ENCODE measurements around the gene DLGAP4.

DLGAP4 gene

DNA sequence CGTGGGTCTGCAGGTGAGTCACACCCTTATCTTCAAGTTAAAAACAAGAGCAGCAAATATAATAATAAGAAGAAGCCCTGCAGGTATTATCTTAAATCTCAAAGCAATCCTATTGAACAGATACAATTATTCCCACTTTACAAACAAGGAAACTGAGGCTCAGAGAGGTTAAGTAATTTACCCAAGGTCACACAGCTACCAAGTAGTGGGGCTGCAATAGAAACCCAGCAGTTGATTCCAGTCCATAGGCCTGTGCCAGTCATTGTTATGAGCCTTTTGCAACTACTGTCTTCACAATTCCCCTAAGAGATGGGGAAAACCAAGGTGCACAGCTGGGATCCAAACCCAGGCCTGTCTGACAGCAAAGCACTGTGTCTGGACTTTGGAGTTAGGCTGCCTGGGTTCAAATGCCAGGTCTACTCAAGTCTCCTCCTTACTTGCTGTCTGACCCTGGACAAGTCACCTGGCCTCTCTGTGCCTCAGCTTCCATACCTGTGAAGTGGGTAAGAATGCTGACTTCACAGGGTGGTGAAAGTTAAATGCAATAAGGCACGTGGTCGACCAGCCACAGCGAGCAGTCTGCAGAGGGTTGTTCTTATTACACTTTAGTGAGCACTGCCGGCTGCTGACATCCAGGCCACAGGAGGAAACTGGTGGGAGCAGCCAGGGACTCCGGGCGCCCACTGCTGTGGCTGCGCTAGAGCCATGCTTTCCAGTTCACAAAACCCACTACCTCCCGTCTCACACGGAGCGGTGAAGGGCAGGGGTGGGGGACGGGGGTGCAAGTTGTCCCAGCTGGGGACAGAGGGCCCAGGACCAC is 241.3 kb downstream of the DLGAP4 start:
- Histone ChIP-seq H3K27ac (ENCODE audit: insufficient read depth, low read depth, low read length, poor library complexity, severe bottlenecking) (no peak overlapping the region), H3K4me3 (ENCODE audit: insufficient read depth, low read depth, low read length) (no peak overlapping the region), H3K4me1 (ENCODE audit: control insufficient read depth, insufficient read depth, low read length) (peaks cover 20% of the 10 kb centered on the region), H3K9me3 (ENCODE audit: control insufficient read depth, low read length) (no peaks in the 10 kb centered on the region), H3K27me3 (ENCODE audit: control insufficient read depth, insufficient read depth, low read length, poor library complexity, severe bottlenecking) (no peaks in the 10 kb centered on the region), H3K36me3 (ENCODE audit: control insufficient read depth, insufficient read depth, low read length) (no peaks in the 10 kb centered on the region)
- WGBS, 2 experiments: 93 to 96% methylated on average over 12 of the region's 12 CpGs

DNA sequence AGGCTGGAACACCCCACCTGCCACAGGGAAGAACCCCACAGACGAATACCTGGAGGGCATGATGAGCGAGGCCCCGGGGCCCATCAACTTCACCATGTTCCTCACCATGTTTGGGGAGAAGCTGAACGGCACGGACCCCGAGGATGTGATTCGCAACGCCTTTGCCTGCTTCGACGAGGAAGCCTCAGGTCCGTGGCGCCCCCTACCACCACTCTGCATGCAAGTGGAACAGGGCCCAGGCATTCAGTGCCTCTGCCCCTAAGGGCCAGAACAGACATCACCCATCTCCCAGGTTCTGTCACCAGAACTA is 241.8 kb downstream of the DLGAP4 start:
- Histone ChIP-seq H3K4me1 (ENCODE audit: control insufficient read depth, insufficient read depth, low read length) (peaks cover 14% of the 10 kb centered on the region), H3K27me3 (ENCODE audit: control insufficient read depth, insufficient read depth, low read length, poor library complexity, severe bottlenecking) (no peaks in the 10 kb centered on the region), H3K4me3 (ENCODE audit: insufficient read depth, low read depth, low read length) (no peak overlapping the region), H3K36me3 (ENCODE audit: control insufficient read depth, insufficient read depth, low read length) (no peaks in the 10 kb centered on the region), H3K27ac (ENCODE audit: insufficient read depth, low read depth, low read length, poor library complexity, severe bottlenecking) (no peak overlapping the region), H3K9me3 (ENCODE audit: control insufficient read depth, low read length) (no peaks in the 10 kb centered on the region)
- WGBS, 2 experiments: 80 to 82% methylated on average over 12 of the region's 12 CpGs

DNA sequence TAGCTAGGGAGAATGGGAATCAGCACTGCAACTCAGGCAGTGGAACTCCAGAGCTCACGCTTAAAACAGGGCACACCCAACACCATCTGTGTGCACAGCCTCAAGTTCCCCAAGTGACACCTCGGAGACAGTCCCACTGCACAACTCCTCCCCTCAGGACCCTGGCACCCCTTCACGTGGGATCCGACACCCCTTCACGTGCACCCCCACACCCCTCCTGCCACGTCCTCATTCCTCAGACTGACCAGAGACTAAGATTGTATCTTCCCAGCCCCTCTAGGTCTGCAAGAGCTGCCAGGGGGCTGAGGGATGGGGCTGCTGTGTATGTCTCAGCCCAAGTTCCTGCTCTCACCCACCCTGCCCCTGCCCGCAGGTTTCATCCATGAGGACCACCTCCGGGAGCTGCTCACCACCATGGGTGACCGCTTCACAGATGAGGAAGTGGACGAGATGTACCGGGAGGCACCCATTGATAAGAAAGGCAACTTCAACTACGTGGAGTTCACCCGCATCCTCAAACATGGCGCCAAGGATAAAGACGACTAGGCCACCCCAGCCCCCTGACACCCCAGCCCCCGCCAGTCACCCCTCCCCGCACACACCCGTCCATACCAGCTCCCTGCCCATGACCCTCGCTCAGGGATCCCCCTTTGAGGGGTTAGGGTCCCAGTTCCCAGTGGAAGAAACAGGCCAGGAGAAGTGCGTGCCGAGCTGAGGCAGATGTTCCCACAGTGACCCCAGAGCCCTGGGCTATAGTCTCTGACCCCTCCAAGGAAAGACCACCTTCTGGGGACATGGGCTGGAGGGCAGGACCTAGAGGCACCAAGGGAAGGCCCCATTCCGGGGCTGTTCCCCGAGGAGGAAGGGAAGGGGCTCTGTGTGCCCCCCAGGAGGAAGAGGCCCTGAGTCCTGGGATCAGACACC is 242.8 kb downstream of the DLGAP4 start:
- Histone ChIP-seq H3K9me3 (ENCODE audit: control insufficient read depth, low read length) (no peaks in the 10 kb centered on the region), H3K36me3 (ENCODE audit: control insufficient read depth, insufficient read depth, low read length) (no peaks in the 10 kb centered on the region), H3K4me1 (ENCODE audit: control insufficient read depth, insufficient read depth, low read length) (peaks cover 4% of the 10 kb centered on the region), H3K4me3 (ENCODE audit: insufficient read depth, low read depth, low read length) (no peak overlapping the region), H3K27me3 (ENCODE audit: control insufficient read depth, insufficient read depth, low read length, poor library complexity, severe bottlenecking) (no peaks in the 10 kb centered on the region), H3K27ac (ENCODE audit: insufficient read depth, low read depth, low read length, poor library complexity, severe bottlenecking) (no peak overlapping the region)
- 95% methylated on average over 23 of the region's 23 CpGs for WGBS, 2 experiments

DNA sequence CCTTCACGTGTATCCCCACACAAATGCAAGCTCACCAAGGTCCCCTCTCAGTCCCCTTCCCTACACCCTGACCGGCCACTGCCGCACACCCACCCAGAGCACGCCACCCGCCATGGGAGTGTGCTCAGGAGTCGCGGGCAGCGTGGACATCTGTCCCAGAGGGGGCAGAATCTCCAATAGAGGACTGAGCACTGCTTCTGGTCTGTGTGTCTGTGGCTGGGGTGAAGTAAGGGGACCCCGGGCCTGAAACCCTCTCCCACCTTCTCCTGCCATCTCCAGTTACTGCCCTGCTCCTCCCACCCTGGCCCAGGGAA is 243.4 kb downstream of the DLGAP4 start:
- WGBS, 2 experiments: 87 to 91% methylated on average over 9 of the region's 9 CpGs
- Histone ChIP-seq H3K9me3 (ENCODE audit: control insufficient read depth, low read length) (no peaks in the 10 kb centered on the region), H3K4me3 (ENCODE audit: insufficient read depth, low read depth, low read length) (no peak overlapping the region), H3K36me3 (ENCODE audit: control insufficient read depth, insufficient read depth, low read length) (no peaks in the 10 kb centered on the region), H3K4me1 (ENCODE audit: control insufficient read depth, insufficient read depth, low read length) (no peaks in the 10 kb centered on the region), H3K27me3 (ENCODE audit: control insufficient read depth, insufficient read depth, low read length, poor library complexity, severe bottlenecking) (no peaks in the 10 kb centered on the region), H3K27ac (ENCODE audit: insufficient read depth, low read depth, low read length, poor library complexity, severe bottlenecking) (peak overlapping the region; percentile 50)

DNA sequence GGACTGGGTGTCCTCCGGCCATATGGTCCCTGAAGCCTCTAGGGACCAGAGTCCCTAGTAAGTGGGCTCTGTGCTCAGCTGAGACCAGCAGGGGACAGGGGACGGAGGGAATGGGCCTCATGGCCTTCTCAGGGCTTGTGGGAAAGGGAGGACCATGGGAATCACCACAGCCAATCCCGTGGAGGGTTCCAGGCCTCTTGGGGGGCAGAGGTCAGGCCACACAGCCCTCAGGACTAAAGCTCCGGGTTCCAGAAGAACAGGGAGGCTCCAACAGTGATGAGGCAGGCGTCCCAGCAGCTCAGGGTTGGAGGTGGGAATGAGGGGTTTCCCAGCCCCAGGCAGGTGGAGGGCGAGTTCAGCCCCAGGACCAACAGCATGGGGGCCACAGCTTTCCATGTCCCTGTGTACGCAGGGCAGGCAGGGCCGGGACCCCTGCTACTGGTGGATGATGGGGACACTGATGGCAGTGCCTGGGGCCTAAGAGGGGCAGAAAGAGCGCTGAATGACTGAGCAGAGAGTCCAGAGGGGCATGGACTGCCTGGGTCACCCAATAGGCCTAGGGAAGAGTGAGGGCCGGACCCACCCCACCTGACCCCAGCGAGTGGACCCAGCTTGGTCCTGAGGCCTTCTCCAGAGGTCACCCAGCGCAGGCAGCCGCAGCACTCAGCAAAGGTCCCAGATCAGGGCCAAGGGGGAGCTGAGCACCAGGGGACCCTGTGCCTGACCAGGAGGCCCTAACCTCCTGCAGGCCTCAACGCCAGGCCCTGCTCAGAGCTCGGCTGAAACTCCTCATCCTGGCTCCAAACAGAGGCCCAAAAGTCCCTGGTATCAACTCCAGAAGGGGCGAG is 244.0 kb downstream of the DLGAP4 start:
- Histone ChIP-seq H3K27me3 (ENCODE audit: control insufficient read depth, insufficient read depth, low read length, poor library complexity, severe bottlenecking) (no peaks in the 10 kb centered on the region), H3K4me3 (ENCODE audit: insufficient read depth, low read depth, low read length) (no peak overlapping the region), H3K36me3 (ENCODE audit: control insufficient read depth, insufficient read depth, low read length) (no peaks in the 10 kb centered on the region), H3K27ac (ENCODE audit: insufficient read depth, low read depth, low read length, poor library complexity, severe bottlenecking) (peak overlapping the region; percentile 50), H3K9me3 (ENCODE audit: control insufficient read depth, low read length) (no peaks in the 10 kb centered on the region), H3K4me1 (ENCODE audit: control insufficient read depth, insufficient read depth, low read length) (no peaks in the 10 kb centered on the region)
- 93% methylated on average over 16 of the region's 16 CpGs for WGBS, 2 experiments

DNA sequence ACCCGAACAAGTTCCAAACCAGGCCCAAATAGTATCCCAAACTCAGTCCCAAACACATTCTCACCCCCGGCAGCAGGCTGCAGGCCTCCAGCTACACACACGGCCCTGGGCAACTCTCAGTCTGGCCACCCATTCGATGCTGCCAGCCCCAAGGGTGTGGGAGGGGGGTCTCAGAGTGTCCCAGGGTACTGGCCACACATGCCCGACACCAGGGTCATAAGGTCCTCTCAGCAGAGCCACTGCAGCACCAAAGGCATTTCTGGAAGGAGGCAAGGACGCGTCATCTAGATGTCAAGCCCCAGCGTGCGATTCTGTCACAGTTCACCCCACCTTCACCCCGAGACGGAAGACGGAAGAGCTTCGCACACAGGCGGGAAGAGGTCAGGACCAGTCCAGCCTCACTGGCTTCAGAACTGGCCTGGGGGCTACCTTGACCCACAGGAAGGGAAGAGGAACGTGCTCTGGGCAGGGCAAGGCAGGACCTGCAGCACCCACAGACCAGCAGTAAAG is 244.7 kb downstream of the DLGAP4 start:
- no peak overlapping the region for H3K27ac ChIP-seq (ENCODE audit: insufficient read depth, low read depth, low read length, poor library complexity, severe bottlenecking)

DNA sequence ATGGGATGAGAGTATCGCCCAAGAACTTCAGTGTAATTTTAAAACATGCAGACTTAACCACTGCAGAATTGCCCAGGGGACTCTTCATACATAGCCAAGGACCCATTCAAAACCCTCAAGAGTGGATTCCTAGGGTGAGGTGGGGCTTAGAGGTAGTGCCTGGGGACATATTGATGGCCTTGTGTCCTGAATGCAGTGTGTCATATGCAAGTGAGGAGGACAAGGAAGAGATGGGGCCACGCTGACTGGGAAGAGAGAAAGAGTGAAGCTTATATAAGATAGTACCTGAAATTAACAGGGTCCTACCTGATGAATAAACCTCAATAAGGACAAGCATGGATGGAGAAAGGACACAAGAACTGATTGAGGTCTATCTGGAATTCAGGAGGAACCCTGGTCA is 249.1 kb downstream of the DLGAP4 start:
- no peaks in the 10 kb centered on the region for H3K36me3 ChIP-seq (ENCODE audit: control insufficient read depth, insufficient read depth, low read length)
- no peaks in the 10 kb centered on the region for H3K9me3 ChIP-seq (ENCODE audit: control insufficient read depth, low read length)
- no peak overlapping the region for H3K4me3 ChIP-seq (ENCODE audit: insufficient read depth, low read depth, low read length)
- H3K27ac ChIP-seq (ENCODE audit: insufficient read depth, low read depth, low read length, poor library complexity, severe bottlenecking): no peak overlapping the region
- no peaks in the 10 kb centered on the region for H3K4me1 ChIP-seq (ENCODE audit: control insufficient read depth, insufficient read depth, low read length)
- 92 to 95% methylated on average over 2 of the region's 2 CpGs for WGBS, 2 experiments
- H3K27me3 ChIP-seq (ENCODE audit: control insufficient read depth, insufficient read depth, low read length, poor library complexity, severe bottlenecking): no peaks in the 10 kb centered on the region

More for the DNA sequence above, 244.7 kb downstream of the DLGAP4 start:
- no peaks in the 10 kb centered on the region for H3K27me3 ChIP-seq (ENCODE audit: control insufficient read depth, insufficient read depth, low read length, poor library complexity, severe bottlenecking)
- H3K36me3 ChIP-seq (ENCODE audit: control insufficient read depth, insufficient read depth, low read length): no peaks in the 10 kb centered on the region
- H3K4me3 ChIP-seq (ENCODE audit: insufficient read depth, low read depth, low read length): no peak overlapping the region
- H3K4me1 ChIP-seq (ENCODE audit: control insufficient read depth, insufficient read depth, low read length): no peaks in the 10 kb centered on the region
- no peaks in the 10 kb centered on the region for H3K9me3 ChIP-seq (ENCODE audit: control insufficient read depth, low read length)
- 85 to 88% methylated on average over 15 of the region's 15 CpGs for WGBS, 2 experiments

DNA sequence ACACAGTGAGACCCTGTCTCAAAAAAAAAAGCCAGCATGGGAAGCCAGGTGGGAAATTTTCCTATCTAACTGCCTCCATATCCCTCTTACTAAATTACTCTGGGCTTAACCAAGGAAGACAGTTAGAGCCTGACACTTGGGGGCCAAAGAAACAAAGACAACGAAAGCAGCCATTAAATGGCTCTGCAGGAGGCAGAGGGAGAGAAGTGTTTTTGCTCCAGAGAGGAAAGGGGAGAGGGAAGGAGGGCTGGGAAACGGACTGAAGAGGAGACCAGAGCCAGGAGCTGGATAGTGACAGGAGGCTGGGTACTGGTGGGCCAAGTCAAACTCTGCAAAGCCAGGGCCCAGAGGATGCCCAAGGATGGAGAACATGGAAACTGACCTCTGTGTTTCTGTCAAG is 256.6 kb downstream of the DLGAP4 start:
- Histone ChIP-seq H3K4me3 (ENCODE audit: insufficient read depth, low read depth, low read length) (no peak overlapping the region), H3K36me3 (ENCODE audit: control insufficient read depth, insufficient read depth, low read length) (no peaks in the 10 kb centered on the region), H3K27ac (ENCODE audit: insufficient read depth, low read depth, low read length, poor library complexity, severe bottlenecking) (no peak overlapping the region), H3K27me3 (ENCODE audit: control insufficient read depth, insufficient read depth, low read length, poor library complexity, severe bottlenecking) (no peaks in the 10 kb centered on the region), H3K4me1 (ENCODE audit: control insufficient read depth, insufficient read depth, low read length) (peaks cover 6% of the 10 kb centered on the region), H3K9me3 (ENCODE audit: control insufficient read depth, low read length) (no peaks in the 10 kb centered on the region)
- WGBS, 2 experiments: 3 to 9% methylated on average over 2 of the region's 2 CpGs

DNA sequence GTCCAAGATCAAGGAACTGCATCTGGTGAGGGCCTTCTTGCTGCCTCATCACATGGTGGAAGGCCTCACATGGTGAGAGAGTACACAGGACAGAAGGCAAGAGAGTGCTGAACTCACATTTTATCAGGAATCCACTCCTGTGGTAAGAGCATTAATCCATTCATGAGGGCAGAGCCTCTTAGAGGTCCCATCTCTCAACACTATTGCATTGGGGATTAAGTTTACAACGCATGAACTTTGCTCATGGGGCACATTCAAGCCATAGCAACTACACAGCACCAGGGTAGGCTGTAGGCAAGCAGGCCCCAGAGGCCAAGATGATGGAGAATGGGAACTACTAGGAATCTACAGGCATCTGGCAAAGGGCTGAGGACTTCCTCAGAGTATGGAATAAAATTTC is 257.2 kb downstream of the DLGAP4 start:
- H3K9me3 ChIP-seq (ENCODE audit: control insufficient read depth, low read length): no peaks in the 10 kb centered on the region
- H3K27me3 ChIP-seq (ENCODE audit: control insufficient read depth, insufficient read depth, low read length, poor library complexity, severe bottlenecking): no peaks in the 10 kb centered on the region
- peaks cover 6% of the 10 kb centered on the region for H3K4me1 ChIP-seq (ENCODE audit: control insufficient read depth, insufficient read depth, low read length)
- no peak overlapping the region for H3K4me3 ChIP-seq (ENCODE audit: insufficient read depth, low read depth, low read length)
- H3K27ac ChIP-seq (ENCODE audit: insufficient read depth, low read depth, low read length, poor library complexity, severe bottlenecking): no peak overlapping the region
- WGBS, 2 experiments: 89 to 100% methylated on average over 1 of the region's 1 CpG
- H3K36me3 ChIP-seq (ENCODE audit: control insufficient read depth, insufficient read depth, low read length): no peaks in the 10 kb centered on the region
